Gastrocnemius medialis (tissue), 4 donors: ENCODE measurements around the gene MTMR4.

Experiments used
- CTCF ChIP-seq, 5 experiments: fragments of 450-650 bp in 3 of 5; fragments of 200-600 bp in 2 of 5; sonication (generic) in 2 of 5; IDR thresholded peaks in 4 of 5; conservative IDR thresholded peaks in 1 of 5; 1 replicate in 4 of 5; 2 replicates in 1 of 5; pipeline ENCODE4 v1.5.1; 2016 to 2019; ENCODE audit warnings: antibody characterized with exemption in 5 of 5, mild to moderate bottlenecking in 3 of 5, moderate library complexity in 3 of 5
- POLR2A ChIP-seq, 2 donors: fragments of 450-650 bp; IDR thresholded peaks; one replicate each; pipeline ENCODE4 v1.6.1; 2017; ENCODE audit warnings: antibody characterized with exemption in 2 of 2, mild to moderate bottlenecking in 2 of 2, moderate library complexity in 2 of 2

- no peak for TF ChIP-seq CTCF (IDR thresholded peaks at IDR 0.05 in 4 of 5, conservative IDR thresholded peaks at IDR 0.05 in 1 of 5)
- no peak for TF ChIP-seq POLR2A (IDR thresholded peaks at IDR 0.05)
Observed at GRCh38 chr17:58446086-58446485, 68.4 kb downstream of the MTMR4 start.
